ENCODE measurements around the gene C16orf90.
"Not testable (repeated sequence)": the region's sequence is repeated elsewhere in the genome, so short reads cannot be mapped to it uniquely, and the experiment has no call there.

DNA sequence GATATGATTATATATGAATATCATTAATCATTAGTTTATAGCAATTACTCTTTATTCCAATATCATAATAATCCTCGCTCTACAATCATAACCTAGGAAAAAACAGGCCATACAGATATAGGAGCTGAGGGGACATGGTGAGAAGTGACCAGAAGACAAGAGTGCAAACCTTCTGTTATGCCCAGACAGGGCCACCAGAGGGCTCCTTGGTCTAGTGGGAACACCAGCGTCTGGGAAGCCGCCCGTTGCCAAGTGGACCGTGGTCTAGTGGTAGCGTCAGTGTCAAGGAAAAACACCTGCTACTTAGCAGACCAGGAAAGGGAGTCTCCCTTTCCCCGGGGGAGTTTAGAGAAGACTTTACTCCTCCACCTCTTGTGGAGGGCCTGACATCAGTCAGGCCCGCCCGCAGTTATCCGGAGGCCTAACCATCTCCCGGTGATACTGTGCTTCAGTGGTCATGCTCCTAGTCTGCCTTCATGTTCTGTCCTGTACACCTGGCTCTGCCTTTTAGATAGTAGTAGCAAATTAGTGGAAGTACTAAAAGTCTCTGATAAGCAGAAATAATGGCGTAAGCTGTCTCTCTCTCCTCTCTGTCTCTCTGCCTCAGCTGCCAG, 32.0 kb upstream of the C16orf90 start:
- TF ChIP-seq, protein P1, sequence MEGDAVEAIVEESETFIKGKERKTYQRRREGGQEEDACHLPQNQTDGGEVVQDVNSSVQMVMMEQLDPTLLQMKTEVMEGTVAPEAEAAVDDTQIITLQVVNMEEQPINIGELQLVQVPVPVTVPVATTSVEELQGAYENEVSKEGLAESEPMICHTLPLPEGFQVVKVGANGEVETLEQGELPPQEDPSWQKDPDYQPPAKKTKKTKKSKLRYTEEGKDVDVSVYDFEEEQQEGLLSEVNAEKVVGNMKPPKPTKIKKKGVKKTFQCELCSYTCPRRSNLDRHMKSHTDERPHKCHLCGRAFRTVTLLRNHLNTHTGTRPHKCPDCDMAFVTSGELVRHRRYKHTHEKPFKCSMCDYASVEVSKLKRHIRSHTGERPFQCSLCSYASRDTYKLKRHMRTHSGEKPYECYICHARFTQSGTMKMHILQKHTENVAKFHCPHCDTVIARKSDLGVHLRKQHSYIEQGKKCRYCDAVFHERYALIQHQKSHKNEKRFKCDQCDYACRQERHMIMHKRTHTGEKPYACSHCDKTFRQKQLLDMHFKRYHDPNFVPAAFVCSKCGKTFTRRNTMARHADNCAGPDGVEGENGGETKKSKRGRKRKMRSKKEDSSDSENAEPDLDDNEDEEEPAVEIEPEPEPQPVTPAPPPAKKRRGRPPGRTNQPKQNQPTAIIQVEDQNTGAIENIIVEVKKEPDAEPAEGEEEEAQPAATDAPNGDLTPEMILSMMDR (IDR thresholded peaks at IDR 0.05): peak; percentile 80
- not testable (repeated sequence) for TF ChIP-seq ZFX (IDR thresholded peaks at IDR 0.05; ENCODE audit: borderline replicate concordance)

Data from 22Rv1 (cell line).